HG03460 (cell line): ENCODE data around the gene TAS2R60.
"Not testable (repeated sequence)": the region's sequence is repeated elsewhere in the genome, so short reads cannot be mapped to it uniquely, and the experiment has no call there.

Source experiments
- ATAC-seq: cut with Tn5 transposase; IDR thresholded peaks from one replicate; pipeline ENCODE4 v1.9.1; 2021; ENCODE audit not compliant: unreplicated experiment

TAS2R60 gene

DNA sequence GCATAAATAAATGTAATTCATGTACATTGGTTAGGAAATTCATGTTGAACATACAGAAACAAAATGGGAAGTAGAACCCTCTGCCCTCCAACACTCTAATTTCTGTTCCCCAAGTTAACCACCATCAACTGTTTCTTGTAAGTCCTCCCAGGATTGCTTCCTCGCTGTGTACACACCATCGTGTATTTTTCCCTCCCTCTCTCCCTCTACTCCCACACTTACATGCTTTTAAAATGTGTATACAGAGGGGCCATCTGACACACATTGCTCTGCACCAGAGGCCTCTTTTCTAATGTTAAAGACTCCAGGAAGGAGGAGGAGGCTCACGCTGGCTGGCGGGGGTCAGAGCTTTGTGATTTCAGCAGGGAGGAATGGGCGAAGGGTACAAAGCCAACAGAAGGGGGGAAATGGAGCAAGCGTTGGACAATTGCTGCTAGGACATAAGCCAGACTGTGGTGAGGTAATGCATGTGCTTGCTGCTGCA is 32.7 kb upstream of the TAS2R60 start:
- no peak for ATAC-seq

DNA sequence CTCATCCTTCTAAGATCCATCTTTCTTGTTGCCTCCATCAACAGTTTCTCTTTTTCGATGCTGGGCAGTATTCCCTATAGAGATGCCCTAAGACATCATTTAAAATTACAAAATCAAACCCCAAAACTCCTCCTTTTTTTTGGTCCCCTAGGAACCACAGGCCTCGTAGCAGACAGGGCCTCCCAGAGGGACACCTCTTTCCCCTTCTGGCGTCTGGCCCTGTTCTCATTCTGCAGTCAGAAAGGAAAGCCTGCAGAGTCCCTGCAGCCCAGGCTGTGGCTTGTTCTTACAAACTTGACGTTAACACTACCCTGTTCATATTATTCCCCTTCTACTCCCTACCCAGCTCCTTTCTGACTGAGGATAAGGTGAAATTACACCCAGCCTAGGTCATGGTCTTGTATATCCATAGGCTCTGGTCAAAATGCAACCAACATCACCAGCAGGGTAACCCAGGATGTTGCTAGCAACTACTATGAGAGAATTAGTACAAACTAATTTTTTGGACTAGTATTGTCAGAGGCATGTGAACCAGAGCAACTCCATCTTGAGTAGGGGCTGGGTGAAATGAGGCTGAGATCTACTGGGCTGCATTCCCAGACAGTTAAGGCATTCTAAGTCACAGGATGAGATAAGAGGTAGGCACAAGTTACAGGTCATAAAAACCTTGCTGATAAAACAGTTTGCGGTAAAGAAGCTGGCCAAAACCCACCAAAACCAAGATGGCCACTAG is 31.1 kb upstream of the TAS2R60 start:
- no peak for ATAC-seq

DNA sequence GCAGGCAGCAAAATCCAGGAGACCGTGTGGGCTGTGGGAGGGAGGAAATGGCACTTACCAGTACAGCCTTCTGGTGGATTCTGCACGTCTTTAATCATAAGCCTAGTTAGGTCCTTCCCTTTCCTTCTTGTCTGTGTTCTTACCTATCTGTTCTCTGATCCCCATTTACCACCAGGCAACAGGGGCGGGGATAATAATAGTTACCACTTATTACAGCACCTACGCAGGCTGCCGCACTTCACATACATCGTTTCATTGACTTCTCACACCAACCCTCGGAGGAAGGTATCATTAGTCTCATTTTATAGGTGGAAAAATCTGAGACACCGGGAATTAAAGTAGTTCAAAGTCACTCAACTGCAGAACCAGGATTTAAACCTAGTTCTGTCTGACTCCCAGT is 30.1 kb upstream of the TAS2R60 start:
- ATAC-seq = no peak

DNA sequence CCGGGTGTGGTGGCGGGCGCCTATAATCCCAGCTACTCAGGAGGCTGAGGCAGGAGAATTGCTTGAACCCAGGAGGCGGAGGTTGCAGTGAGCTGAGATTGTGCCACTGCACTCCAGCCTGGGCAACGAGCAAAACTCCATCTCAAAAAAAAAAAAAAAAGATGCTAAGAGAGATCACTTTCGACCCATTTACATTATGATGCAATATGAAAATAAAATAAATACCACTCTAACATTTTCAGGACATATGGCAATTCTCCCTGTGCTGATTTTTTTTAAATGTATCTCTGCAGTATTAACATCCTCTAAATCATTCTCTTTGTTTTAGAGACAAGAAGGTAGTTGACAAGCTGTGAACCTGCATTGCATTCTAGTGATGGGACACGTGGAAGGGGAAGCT is 28.0 kb upstream of the TAS2R60 start:
- not testable (repeated sequence) for ATAC-seq

DNA sequence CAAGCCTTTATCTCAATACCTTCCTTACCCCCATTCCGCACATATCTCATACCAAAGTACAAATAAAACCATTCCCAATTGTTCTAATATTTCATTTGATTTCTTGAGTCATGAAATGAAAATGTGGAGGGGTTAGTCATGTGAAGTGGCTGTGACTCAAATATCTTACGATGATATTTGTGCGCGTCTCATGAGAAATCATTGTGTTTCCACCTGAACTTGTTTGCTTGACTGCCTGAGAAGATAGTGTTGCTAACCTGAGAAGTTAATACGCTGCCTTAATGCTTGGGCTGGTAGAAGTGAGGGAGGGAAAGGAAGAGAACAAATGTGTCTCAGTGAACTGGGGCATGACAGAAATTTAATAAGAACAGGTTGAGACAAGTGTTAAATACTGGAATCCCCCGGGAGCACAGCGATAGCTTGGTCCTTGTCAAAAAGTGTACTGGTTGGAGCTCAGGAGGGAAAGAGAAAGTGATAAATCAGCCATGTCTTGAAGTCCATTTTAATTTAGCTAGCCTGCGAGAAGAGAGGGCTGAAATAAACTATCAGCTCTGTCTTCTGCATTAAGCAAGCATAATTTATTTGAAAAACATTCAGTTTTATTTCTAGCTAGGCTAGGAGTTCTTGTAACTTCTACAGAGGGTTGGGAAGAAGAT is 27.4 kb upstream of the TAS2R60 start:
- ATAC-seq = no peak

DNA sequence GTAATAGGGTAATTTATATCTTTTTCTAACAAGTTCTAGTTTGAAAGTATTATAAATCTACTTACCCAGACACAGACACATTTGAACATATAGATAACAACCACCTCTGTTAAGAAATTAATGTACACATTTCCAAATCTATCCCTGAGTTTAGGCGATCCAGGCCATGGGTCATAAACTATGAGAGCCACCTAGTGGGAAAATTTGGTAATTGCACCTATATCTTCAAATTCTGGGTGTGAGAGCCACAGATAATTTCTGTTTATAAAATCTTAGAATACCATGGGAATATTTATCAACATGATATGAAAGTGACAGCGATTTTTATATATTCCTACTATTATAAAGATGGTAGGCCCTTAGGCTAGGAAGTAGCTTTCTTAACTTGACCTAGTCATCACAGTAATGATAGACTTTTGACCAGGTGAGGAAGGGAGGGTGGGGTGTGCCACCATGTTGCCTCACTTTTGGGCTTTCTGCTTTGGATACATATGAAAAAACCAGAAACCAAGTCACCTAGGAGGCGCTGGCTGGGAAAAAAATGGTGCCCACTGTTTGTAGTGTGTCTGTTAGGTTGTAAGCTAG is 26.6 kb upstream of the TAS2R60 start:
- peak; percentile 74 for ATAC-seq

DNA sequence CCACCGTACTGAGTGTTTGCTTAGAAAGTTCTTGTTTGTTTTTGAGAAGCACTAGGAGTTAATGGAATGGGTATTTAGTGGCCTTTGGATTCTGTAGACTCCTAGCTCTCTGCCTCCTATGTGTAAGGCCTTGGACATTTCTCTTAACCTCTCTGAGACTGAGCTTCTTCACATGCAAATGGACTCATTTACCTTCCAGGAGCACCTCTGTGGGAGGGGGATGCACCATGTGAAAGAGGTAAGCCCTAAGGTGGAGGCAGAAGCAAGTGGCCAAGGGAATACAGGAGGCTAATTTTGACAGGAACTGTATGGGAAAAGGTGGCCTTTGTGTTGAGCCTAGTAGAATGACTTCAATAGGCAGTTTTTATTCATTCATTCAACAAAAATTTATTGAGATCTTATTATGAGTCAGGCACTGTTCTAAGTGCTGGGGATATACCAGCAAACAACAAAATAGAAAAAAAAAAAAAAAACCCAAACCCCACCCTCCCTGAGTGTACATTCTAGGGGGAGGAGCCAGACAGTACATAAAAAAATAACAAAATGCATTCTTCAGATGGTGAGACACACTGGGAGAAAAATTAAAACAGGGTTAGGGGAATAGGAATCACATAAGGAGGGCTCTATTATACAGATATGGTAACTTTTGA is 25.4 kb upstream of the TAS2R60 start:
- no peak for ATAC-seq

DNA sequence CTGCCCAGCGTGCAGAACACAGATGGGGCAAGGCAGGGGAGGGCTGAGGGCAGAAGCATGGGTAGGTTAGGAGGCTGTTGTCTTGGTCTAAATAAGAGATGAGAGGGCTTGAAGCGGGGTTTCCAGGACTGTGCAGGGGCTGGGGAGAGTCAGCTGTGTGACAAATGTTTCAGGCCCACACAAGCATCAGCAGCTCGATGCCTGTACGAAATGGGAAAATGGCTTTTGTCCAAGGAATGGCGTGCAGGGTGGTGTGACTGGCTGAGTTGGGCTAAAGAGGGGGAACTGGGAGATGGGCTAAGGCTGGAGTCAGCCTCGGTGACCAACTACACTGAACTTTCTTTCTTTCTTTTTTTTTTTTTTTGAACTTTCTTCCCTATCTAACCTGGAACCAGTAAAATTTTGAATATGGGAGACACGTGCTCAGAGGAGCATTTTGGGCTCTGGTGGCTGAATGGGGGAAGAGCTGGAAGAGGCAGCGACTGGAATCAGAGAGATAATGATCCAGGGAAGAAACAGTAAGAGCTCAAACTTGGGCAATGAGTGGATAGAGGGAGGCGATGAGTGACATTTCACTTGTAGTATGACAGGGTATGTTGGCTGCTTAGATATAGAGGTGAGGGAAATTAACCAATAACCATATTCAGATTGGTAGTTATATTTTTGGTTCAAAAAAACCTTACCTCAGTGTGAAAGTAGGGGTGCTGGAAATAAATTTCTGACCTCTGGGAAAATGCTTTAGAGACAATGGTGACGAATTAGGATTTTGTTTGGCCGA is 24.4 kb upstream of the TAS2R60 start:
- no peak for ATAC-seq

DNA sequence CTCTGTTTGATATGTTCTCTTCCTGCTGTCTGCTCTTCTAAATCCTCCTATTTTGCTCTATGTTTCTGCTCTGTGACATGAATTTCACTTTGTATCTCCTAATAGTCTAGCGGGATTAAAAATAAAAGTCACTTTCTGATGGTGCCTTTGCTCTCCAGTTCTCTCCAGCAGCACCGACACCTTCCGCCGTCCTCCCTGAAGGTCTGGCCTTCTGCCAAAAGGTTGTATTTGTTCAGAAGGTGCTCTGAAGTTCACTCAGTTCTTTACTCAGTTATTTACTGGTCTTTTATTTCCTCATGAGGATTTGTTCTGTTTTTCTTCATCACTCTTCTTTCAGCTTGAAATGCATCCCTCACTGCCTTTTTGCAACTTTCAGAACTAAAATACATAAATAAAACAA is 23.4 kb upstream of the TAS2R60 start:
- ATAC-seq = no peak

DNA sequence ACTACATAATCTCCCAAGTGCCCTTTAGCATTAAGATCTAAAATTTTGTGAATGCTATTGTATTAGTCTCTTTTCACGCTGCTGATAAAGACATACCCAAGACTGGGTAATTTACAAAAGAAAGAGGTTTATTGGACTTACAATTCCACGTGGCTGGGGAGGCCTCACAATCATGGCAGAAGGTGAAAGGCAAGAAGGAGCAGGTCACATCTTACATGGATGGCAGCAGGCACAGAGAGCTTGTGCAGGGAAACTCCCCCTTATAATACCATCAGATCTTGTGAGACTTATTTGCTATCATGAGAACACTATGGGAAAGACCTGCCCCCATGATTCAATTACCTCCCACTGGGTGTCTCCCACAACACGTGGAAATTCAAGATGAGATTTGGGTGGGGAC is 22.6 kb upstream of the TAS2R60 start:
- not testable (repeated sequence) for ATAC-seq

DNA sequence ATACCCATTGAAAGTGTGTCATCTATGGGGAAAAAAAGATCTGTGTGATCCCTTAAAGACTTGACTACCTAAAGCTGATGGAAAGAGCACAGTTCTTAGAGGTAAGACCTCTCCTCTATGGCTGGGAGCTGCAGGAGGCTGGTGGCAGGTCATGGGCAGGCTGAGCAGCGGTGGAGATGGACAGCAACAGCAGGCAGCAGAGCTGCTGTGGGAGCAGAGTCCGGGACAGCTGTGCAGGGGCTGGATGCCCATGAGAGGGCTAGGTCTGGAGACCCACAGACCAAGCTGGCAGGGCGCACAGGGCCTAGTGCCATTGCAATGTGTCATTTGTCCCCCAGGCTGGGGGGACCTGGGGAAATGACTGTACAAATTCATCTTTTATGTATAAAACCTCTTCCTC is 21.2 kb upstream of the TAS2R60 start:
- no peak for ATAC-seq

DNA sequence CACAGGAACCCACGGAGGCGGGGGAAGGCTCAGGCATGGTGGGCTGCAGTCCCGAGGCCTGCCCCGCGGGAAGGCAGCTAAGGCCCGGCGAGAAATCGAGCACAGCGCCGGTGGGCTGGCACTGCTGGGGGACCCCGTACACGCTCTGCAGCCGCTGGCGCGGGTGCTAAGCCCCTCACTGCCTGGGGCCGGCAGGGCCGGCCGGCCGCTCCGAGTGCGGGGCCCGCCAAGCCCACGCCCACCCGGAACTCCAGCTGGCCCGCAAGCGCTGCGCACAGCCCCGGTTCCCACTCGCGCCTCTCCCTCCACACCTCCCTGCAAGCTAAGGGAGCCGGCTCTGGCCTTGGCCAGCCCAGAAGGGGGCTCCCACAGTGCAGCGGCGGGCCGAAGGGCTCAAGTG is 18.8 kb upstream of the TAS2R60 start:
- not testable (repeated sequence) for ATAC-seq

DNA sequence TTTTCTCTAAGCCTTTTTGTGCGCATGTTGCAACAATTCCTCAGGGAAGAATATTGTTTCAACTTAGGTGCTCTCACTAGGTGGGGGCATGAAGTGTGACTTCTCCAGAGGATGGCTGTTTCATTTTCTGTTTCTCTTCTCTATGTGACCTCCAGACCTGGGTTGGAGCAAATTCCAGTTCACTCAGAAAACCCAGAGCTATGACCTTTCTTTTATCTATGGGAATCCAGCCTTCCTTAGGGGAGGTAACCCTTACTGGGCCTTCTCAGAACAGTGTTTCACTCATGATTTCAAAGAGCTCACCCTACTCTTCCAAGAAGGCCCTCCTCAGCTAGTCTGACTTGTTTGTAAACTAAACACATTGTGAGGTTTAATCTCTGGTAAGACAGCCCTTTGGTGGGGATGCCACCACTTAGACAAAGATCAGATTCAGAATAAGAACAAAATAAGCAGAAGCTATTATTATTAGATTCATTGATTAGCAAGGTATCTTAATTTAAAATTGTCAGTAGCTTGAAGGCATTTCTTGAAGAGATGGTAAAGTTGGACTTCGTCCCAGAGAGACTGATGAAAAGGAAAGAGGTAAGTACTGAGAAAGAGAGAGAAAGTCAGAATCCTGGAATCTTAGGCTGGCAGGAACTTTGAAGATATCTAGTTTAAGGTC is 16.6 kb upstream of the TAS2R60 start:
- ATAC-seq = no peak

DNA sequence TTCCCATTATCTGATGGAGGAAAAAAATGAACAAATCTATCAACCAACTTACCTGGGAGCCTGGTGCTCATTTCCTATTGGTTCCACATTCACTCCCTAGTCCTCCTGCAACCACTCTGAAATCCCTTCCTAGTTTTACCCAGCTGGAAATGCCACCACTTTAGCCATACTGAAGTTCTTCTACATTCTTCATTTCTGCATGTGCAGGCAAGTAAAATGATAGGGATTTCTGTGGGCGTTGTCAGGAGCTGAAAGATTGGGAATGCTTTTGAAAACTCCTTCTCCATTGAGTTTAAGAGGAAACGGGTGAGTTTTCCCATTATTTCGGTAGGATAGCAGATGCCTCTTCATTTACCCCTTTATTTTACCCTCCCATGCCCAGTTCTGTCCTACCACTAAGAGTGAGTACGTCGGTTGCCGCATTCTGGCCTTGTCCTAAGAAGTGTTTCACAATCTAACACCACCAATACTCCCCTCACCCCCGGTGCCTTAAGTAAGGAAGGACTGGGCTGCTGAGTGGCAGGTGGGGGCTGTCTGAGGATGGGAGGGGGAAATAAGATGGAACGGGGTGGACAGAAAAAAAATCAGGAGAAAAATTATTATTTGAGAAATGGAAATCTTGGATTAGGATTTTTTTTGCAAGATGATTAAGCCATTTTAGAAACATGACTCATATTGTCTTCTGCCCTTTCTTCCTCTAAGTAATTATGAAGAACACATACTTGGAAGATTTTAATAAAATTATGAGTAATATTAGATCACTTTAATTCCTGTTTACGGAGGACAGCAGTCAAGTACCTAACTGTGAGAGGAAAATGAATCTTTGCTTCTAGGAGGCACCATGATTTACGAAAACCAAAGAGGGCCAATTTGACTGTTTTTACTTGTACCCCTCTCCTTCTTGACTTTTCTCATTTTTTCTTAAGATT is 13.2 kb upstream of the TAS2R60 start:
- no peak for ATAC-seq

DNA sequence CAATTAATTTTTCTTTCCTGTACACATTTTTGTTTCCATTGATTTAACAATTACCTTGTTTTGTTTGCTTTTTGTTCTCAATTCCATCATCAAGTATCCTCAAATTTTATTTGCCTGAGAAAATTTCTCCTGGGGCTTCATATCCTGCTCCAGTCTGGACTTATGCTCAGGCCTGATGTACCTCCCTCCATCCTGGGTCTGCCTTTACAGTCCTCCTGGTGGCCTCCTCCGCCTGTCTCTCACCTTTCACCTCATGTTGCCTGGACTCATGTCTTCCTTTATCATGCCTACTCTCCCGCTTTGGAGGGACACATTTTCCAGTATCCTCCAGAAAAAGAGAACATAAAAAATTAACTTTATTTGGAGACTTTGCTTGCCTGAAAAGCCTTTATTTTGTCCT is 12.1 kb upstream of the TAS2R60 start:
- ATAC-seq = no peak

DNA sequence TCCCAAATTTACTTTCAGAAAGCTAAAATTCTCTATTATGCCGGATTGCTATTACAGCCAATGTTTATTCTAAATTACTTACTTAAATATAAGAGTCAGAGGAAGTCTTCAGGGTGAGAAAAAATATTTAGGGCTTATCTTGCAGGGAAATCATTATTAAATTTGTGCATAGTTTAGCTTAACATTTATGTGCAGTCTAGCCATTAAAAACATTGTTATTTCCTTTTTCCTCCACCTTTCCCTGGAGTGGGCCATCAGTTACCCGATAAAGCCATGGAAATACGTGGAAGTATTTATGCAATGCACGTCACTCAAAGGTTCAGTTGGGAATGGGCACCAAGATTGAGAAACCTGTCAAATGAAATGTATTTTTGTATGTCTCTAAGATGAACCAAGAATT is 9.5 kb upstream of the TAS2R60 start:
- no peak for ATAC-seq

DNA sequence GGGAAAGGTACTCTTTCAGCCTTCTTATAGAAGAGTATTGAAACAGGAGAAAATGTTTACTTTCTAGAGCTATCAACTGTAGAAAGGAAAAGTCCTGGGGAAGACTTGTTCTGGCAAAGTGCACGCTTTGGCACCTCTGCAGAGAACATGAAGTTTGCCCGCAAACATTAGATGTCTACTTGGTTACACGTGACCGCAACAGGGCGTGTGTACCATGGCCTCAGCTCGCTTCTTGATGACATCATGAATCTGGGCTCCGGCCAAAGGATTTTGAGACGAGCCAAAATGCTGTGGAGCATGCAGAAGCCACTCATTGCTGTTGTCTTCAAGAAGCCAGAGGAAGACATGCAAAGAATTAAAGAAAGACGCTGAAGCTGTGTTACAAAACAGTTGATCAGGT is 8.6 kb upstream of the TAS2R60 start:
- ATAC-seq = no peak

DNA sequence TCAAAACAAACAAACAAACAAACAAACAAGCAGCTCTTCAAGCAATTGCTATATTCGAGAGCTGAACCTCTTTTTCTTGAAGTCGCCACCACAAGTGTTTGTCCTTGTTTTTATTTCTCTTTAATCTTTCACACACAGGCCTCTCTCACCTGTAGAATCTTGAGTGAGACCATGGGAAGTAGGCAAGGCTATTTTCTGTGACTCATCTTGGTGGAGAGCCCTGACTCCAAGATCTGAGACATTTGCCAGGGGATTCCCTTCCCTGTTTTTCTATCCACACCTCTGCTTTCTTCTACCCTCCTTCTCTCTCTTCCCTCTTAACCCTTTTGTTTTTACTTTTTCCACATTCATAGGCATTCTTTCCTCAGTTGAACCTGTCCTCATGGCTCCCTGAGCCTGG is 8.0 kb upstream of the TAS2R60 start:
- no peak for ATAC-seq

DNA sequence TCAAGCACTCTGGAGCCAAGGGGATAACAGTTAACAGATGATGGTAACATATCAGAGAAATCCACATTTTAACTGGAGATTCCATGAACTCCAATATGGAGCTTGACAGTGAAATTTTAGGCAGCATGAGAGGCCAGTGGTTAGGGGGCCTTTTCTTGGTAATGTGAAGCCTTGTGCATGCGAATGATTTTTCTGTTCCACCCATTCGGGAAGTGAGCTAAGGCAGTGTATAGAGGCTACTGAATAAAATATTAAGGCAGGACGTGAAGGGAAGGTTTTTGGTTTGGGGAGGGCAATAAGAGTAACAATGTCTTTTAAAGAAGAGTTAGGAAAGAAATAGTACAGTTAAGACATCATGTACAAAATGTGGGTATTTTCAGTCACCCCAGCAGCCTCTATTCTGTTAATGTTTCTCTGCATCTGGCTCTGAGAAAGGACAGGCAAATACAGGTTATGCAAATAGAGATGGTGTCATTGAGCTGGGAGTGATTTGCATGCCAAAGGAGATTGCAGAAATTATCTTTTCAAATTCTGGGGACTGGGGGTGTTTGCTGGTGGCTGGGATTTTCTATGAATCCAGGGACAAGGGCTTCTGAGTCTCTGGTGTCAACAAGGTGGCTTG is 6.8 kb upstream of the TAS2R60 start:
- ATAC-seq = peak; percentile 93
